Midbrain (tissue), 1 donor: Measurements from ENCODE around the gene TGM2.

Experiments used
- DNase-seq: peaks from one replicate; lab custom pipeline; 2025; lab: John Stamatoyannopoulos, UW

TGM2 gene

DNA sequence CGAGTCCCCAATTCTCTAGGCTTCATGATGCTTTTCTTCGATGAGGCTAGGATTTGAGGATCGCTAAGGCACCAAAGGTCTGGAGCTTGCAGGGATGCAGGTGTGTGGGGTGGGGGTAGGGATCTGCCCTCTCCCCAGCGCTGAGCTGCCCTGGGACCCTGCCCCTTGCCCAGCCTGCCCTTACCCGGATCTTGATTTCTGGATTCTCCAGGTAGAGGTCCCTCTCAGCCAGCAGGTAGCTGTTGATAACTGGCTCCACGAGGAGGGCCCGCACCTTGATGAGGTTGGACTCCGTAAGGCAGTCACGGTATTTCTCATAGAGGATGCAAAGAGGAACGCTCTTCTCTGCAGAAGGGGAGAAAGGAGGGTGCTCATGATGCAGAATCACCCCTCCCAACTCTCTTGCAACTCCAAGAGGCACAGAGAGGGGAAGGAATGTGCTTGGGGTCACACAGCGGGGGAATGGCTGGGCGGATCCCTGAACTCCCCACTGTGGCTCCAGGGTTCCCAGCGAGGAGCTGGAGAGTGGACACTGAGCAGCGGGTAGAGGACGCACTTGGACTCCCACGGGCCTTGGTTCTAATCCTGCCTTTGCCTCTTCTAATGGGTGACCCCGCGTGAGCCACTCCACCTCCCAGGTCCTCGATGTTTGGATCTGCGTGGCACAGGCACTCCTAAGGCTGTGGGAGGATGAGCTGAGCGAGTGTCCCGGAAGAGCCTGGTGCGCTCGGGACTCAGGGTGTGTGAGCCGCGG is 32.7 kb downstream of the TGM2 start:
- DNase-seq, result no peak

DNA sequence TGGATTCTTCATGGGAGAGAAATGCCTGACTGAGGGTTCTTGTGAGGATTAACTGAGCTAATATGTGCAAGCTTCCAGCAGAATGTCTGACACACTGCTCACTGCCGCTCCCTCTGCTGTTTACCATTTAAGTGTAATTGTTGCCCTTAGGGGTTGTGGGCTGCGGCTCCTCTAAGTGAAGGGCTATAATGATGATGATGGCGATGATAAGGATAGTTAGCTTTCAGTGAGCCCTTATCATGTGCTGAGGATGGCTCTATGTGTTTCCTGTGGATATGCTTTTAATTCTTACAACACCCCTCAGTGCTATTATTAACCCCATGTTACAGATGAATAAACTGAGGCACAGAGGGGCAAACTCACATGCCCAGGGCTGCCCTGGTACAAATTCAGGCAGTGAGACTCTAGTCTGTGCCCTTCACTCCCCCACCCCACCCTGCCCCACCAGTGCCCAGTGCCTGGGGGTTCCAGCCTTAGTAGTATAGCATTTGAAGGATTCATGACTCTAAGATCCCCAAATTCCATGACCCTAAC is 33.4 kb downstream of the TGM2 start:
- no peak for DNase-seq

DNA sequence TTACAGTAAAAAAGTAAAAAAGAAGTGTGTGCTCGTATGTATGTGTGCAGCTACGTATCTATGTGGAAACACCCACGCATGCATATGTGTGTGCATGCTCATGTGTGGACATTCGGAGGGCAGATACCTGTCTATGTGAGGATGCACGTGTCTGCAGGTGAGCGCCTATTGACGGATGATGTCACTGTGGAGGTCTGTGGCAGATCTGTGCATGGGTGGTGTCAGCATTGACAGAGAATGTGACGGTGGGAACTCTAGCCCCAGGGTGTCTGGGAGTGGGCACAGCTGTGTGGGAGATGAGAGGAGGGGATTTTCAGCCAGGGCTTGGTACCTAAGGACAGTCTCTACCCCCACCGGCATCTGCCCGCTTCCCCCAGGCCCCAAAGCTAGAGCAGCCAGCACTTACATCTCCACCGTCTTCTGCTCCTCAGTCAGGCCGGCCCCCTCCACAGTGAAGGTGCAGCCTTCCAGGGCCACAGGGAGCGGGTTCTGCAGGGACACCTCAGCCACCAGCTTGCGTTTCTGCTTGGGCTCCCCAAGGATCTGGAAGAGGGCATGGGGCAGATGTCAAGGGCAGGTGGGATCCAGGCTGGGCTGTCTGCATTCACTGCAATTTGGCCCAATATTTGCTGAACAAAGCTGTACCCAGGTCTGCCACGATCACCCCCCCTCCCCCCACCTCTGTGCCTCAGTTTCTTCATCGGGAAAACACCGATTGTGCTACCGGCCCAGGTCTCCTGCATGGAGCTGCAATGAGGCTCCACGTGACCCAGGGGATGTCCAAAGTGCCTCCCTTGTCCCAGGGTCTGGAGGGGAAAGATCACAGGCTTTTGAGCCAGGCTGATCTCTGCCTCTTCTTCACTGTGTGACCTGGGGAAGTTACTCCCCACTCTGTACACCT is 34.1 kb downstream of the TGM2 start:
- DNase-seq, result no peak

DNA sequence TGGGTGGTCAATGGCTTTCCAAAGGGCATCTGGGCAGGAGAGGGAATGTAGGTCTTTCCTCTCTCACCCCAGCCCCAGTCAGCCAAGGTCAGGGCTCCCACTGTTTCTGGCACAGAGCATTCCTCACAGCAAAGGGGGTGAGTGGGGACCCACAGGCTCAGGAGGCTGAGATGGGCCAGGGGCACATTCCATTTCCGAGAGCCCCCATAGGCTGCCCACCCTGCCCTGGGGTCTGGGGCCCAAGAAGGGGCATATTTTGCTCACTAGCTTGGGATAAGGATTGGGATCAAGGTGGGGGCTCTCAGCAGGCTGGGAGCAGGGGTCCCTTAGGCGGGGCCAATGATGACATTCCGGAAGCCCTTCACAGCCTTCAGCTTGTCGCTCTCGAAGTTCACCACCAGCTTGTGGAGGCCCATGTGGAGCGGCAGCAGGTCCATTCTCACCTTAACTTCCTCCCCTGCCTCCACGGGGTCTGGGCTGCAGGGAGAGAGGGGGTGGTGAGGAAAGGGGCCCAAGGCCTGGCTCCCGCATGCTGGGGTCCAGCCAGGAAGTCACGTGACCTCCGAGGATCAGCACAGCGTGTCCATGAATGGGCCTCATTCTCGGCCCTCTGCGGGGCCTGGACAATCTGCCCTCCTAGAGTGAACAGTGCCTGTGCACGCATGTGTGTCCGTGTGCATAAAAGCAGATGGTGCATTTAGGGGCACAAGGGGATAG is 35.0 kb downstream of the TGM2 start:
- no peak for DNase-seq

DNA sequence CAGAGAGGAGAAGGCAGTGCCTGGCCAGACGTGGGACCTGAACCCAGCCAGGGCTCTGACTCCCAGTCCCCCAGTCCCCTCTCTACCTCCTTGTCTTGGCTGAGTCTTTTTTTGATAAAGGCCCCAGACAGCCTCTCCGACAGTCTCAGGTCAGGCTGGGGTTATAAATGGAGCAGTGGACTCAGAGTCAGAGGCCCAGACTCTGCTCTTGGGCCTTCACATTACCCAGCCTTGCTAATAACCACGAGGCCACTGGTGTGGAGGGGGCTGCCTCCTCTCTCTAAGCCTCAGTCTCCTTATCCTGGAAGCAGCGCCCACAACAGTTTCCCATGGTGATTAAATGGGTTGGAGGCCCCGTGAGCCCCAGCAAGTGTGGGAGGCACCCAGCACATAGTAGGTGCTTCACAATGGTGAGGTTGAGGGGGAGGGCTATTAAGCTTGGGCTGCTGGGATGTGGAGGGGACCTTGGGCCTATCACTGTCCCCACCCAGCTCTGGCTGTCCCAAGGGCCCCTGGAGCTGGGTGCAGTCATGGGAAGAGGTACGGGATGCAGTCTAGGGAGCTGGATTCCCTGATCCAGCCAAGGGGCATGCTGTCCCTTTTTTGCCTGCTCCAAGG is 35.7 kb downstream of the TGM2 start:
- no peak for DNase-seq

DNA sequence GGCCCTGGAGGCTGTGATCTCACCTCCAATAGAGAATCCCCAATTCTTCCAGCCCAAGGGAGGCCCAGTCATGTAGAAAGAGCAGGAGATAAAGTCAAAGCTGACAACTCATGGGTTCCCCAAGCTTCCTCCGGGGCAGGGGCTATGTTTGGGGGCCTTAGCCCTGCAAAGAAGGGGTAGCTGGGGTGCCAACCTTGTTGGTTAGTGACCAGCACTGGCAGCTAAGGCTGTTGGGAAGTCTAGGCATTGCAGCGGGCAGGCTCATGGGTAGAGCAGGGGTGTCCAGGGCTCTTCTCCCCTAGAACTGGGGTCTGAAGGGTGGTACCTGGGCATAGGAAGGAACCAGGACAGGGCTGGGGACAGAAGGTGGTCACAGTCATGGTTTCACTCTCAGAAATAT is 36.4 kb downstream of the TGM2 start:
- DNase-seq, result no peak

DNA sequence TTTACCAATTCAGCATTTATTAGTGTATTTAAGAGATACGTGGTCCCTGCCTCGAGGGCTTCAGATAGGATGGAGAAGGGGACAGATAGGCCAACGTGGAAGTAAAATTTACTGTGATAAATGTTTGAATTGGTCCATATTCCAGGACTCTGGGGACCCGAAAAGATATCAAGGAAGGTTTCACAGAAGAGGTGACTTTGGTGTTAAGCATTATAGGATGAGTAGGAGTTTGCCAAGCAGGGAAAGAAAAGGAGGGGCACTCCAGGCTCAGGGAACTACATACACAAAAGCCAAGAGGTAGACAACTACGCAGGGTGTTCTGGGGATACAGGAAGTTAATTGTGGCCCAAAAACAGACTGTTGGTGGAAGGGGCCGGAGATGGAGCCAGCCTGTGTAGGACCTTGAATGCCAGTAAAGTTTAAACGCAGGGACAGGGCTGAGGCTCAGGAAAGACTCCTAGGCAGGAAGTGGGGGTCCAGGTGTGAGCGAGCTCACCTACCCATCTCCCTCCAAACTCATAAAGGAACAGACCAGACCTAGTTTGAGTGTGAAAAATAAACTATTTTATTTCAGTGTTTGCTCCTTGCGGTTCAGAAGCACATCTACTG is 37.0 kb downstream of the TGM2 start:
- no peak for DNase-seq

DNA sequence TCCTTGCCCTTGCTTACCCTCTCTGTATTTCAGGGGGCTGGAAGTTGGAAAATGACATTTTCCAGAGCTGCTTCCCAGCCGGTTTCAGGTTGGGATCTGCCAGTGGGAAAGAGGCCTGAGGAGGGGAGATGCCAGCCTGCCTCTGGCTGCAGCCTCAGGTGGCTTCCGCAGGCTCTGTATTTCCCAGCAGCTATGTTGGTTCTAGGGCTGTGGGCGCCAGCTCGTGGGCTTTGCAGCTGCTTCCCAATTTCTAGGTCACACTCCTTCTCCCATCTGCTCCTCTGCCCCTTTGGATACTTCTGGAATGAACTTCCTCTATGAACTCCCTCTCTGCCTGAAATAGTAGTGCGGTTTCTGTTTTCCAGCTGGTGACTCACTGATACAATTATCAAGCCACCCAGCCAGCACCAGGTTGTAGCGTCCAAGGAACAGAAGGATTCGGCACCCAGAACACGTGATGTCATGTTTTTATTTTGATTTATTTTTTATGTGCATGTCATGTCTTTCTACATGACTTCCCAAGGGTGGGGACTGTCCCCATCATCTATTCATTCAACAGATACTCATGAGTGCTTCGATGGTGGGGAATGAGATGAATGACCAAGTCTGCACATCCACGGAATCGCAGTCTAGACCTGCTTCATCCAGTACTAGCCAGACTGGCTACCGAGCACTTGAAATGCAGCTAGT is 38.0 kb downstream of the TGM2 start:
- DNase-seq, result no peak

DNA sequence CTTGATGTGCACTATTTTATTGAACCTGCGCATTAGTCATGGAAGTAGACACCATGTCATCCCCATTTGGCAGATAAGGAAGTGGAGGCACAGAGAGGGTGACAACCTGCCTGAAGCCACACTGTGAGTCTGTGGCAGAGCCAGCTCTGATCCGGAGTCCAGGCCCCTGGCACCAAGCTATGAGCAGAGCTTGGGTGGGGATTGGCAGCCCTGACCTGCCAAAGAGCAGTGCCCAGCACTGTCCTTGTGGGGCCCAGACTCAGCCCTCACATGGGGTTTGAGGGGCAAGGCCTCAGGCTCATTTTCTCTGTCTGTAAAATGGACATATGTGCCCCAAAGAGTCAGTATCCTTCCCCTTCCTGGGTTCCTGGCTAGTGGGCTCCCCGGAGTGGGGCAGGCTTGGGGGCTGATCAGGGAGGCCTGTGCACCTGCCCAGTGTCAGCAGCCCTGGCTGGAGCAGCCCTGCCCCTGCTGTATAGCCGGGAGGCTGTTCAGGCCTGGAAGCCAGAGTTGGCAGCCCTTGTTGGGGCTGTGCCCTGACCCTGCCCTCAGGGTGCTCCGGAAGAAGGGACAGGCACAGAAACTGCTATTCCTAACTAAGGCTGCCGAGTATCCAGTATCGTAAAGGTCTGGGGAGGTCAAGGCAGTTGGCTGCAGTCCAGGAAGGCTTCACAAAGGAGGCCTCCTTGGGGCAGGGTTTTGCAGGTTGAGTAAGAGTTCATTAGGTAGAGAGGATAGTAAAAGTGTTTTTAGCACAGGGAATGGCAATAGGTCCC is 38.7 kb downstream of the TGM2 start:
- no peak for DNase-seq

DNA sequence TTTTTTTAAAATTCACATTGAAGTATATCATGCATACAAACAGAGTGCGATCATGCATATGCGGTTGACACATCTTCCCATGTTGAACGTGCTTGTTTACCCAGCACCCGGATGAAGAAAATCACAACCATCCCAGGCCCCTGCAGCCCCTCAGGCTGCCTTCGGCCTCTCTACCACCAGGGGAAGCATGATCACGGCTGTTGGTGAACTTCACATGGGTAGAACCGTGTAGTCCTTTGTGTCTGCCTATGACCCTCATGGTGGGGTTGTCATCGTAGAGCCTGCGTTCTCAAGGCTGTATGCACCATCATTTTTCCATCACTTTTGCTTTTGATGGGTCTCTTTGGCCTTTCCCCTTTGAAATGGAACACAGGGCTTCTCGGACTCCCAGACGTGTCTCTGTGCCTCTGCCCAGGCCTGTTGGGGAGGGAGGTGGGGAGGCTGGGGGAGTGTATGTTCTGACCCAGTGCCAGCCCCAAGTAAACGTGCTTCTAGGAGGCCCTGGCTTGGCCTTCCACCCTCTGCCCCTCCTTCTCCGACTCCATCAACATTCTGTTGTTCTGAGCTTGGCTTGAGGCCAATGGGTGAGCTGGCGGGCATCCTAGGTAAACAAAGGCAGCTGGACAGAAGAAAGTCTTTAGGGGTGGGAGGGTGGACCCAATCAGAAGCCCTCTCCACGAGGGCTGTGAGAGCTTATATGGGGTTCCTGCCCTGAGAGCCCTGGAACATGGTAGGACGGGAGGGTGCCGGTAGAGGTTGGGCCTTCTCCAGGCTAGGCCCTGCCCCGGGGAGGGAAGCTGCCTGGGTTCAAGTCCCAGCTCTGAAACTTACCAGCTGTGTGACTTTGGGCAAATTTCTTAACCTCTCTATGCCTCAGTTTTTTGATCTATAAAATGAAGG is 39.7 kb downstream of the TGM2 start:
- DNase-seq, result no peak

DNA sequence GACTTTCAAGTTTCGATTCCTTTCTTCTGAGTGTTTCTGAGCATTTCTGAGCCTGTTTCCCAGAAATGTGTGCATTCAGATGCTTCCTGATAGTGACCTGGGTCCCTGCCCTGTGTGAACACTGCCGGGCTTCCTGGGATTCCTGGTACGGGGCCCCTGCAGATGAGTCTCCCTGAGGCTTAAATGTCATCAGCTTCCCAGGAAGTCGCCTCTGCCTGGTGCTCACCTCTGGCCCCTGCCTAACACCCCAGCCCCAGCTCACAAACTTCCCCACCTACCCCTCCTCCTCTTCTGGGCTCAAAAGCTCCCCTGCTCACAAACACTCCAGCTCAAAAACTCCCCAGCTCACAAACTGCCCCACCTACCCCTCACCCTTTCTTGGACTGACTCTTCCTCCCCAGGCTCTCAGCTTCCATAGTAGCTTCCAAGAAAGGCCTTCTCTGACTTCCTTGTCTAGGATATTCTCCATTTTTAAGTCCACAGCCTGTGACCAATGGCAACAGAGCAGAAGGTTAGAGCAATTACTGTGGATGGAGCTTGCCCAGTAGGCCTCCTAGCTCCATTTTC is 42.0 kb downstream of the TGM2 start:
- no peak for DNase-seq

DNA sequence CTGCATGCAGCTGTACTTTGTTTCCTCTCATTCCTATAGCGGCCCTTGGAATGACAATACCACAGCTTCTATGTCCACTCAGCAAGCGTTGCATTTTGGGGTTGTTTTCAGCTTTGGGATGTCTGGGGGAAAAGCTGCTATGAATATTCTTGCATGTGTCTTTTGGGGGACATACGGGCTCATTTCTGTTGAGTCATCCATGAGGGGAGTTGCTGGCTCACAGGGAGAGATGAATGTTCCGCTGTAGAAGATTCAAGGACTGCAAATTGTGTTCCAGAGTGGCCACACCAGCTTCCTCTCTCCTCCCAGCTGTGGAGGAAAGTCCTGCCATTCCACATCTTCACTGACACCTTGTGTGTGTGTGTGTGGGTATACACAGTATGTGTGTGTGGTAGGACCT is 43.3 kb downstream of the TGM2 start:
- no peak for DNase-seq

DNA sequence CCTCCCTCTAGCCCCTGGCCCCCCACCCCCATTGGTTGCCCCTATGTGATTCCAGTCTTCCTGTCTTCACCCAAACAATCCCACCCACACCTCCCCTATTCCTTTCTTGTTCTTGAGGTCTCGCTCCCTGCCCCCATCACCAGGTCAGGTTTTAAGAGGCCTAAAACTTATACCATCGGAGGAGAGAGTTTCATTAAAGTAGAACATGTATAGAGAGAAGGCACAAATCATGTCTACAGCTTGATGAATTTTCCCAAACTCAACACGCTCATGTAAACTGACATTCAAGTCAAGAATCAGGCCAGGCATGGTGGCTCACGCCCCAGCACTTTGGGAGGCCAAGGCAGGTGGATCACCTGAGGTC is 44.5 kb downstream of the TGM2 start:
- no peak for DNase-seq

DNA sequence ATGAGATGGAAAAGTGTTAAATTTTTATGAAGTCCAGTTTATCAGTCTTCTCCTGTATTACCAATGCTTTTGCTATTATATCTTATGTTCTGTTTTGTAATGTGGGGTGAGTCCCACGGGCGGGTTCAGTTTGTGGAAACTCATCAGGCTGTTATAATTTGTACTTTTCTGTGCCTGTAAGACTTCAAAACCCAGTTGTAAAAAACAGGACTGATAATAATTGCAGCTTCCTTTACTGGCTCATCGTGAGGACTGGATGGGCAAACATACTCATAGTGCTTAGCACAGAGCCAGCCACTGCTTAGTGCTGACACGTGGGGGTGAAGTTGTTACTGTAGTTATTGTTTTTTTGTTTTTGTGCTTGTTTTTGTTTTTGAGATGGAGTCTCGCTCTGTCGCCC is 45.6 kb downstream of the TGM2 start:
- no peak for DNase-seq

DNA sequence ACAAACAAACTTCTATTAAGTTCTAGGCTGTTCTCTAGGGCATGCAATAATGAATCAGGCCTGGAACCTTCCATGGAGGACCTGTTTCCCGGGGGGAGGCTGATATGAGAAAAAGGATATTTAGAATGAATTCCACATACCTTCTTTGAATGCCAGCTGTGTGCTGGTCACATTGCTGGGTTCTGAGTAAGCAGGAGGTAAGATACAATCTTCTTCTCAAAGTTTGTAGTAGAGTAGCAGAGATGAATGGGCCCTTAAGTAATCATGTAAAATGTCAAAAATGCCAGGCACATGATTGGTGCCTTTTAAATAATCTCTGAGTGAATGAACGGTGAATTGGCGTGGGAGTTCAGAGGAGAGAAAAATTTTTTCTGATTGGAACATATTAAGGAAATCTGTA is 47.4 kb downstream of the TGM2 start:
- DNase-seq, result no peak

DNA sequence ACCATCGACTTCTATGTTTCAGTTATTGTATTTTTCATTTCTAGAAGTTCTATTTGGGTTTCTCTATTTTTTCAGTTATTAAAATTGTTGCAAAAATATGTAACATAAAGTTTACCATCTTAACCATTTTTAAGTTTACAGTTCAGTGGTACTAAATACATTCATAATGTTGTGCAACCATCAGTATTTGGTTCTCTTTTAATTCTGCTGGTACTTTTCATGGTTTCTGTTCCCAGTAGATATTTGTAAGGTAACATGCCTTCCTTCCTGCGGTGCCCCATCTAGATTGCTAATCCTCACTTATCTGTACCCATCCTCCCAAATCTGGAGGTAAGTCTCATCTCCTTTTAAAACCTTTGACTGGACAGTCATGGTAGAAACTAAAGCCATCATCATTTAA is 47.9 kb downstream of the TGM2 start:
- DNase-seq, result no peak

DNA sequence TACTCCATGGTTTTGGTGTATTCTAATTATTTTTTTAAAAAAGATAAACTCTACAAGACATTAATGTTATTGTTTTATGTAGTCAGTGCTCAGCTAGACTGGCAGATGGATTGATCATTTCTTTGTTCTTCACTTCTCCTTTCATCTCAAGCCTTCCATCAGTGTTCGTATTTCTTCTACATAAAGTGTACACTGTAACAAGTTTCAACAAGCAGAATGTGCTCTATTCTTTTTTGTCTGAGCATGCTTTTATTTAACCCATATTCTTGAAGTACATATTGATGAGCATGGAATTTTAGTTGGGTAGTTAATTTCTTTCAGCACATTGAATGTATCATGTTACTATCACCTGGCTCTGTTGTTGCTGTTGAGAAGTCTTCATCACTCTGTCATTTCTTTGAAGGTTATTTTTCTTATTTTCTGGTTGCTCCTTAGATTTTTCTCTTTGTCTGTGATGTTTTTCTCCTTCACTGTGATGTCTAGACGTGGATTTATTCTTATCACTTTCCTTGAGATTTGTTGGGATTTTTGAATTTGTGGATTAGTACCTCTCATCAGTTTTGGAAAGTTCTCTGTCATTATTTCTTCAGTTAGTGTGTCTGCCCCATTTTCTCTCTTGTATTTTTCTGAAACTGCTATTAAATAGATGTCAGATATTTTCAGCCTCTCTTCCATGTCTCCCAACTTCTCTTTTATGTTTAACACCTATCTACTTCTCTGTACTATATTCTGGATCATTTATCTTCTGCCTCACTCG is 48.5 kb downstream of the TGM2 start:
- no peak for DNase-seq

DNA sequence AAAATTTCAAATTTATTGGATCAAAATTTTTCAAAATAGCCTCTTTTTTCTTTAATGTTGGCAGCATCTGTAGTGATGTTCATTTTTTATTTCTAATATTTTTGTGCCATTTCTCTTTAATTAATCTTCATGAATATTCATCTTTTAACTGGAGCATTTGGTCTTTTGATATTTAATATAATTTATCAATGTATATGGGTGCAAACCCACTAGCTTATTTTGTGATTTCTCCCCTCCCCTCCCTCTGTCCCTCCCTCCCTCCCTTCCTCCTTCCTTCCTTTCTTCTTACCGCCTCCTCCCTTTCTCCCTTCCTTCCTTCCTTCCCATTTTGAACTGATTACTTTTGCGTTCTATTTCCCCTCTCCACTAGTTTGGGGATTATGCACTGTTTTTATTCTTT is 49.2 kb downstream of the TGM2 start:
- DNase-seq, result no peak
